GM21717 (cell line): ENCODE data around the gene VWF.
"Not testable (repeated sequence)": the region's sequence is repeated elsewhere in the genome, so short reads cannot be mapped to it uniquely, and the experiment has no call there.

ENCODE experiments used
- ATAC-seq: cut with Tn5 transposase; IDR thresholded peaks from one replicate; pipeline ENCODE4 v1.9.1; 2021; ENCODE audit warnings: mild to moderate bottlenecking, moderate library complexity; ENCODE audit not compliant: unreplicated experiment

The VWF gene

GRCh38 chr12:6041891-6042290 lies 82.6 kb downstream of the VWF start:
- ATAC-seq, result no peak

GRCh38 chr12:6040815-6041214 lies 83.7 kb downstream of the VWF start:
- ATAC-seq, result no peak

- ATAC-seq, result no peak
Measured at GRCh38 chr12:6039894-6040601, 84.4 kb downstream of the VWF start.

- no peak for ATAC-seq
Measured at GRCh38 chr12:6038160-6038559, 86.3 kb downstream of the VWF start.

GRCh38 chr12:6037459-6037858 lies 87.0 kb downstream of the VWF start:
- no peak for ATAC-seq

- ATAC-seq, result no peak
Measured at GRCh38 chr12:6036509-6036908, 88.0 kb downstream of the VWF start.

GRCh38 chr12:6034596-6034995 lies 89.9 kb downstream of the VWF start:
- ATAC-seq, result no peak

GRCh38 chr12:6033546-6033945 lies 90.9 kb downstream of the VWF start:
- no peak for ATAC-seq

GRCh38 chr12:6032726-6033125 lies 91.7 kb downstream of the VWF start:
- no peak for ATAC-seq

GRCh38 chr12:6031001-6031400 lies 93.5 kb downstream of the VWF start:
- ATAC-seq, result no peak

- no peak for ATAC-seq
Measured at GRCh38 chr12:6030081-6030480, 94.4 kb downstream of the VWF start.

- no peak for ATAC-seq
Measured at GRCh38 chr12:6029401-6029800, 95.1 kb downstream of the VWF start.

GRCh38 chr12:6026998-6027397 lies 97.5 kb downstream of the VWF start:
- no peak for ATAC-seq

GRCh38 chr12:6025703-6026298 lies 98.7 kb downstream of the VWF start:
- ATAC-seq, result not testable (repeated sequence)

- ATAC-seq, result not testable (repeated sequence)
Measured at GRCh38 chr12:6024066-6024465, 100.4 kb downstream of the VWF start.

- no peak for ATAC-seq
Measured at GRCh38 chr12:6020930-6021329, 103.5 kb downstream of the VWF start.

GRCh38 chr12:6020511-6020910 lies 104.0 kb downstream of the VWF start:
- ATAC-seq, result not testable (repeated sequence)

GRCh38 chr12:6019256-6019655 lies 105.2 kb downstream of the VWF start:
- ATAC-seq, result not testable (repeated sequence)

- no peak for ATAC-seq
Measured at GRCh38 chr12:6018265-6018664, 106.2 kb downstream of the VWF start.

GRCh38 chr12:6016756-6017155 lies 107.7 kb downstream of the VWF start:
- no peak for ATAC-seq

- not testable (repeated sequence) for ATAC-seq
Measured at GRCh38 chr12:6016004-6016403, 108.5 kb downstream of the VWF start.

GRCh38 chr12:6015271-6015670 lies 109.2 kb downstream of the VWF start:
- ATAC-seq, result not testable (repeated sequence)
